Body of pancreas (tissue), 4 donors: Measurements from ENCODE around the gene IPO11.

Experiments
- POLR2A ChIP-seq, 3 donors: fragments of 450-650 bp; IDR thresholded peaks; one replicate each; pipeline ENCODE4 v1.6.1; 2016; ENCODE audit warnings: antibody characterized with exemption in 3 of 3, mild to moderate bottlenecking in 2 of 3
- TF ChIP-seq, protein P1 (sequence below), 7 experiments: fragments of 450-650 bp in 4 of 7; fragments of 200-600 bp in 3 of 7; sonication (generic) in 3 of 7; IDR thresholded peaks; one replicate each; pipeline ENCODE4 v1.5.1; 2016 to 2019; ENCODE audit warnings: antibody characterized with exemption in 7 of 7

DNA sequence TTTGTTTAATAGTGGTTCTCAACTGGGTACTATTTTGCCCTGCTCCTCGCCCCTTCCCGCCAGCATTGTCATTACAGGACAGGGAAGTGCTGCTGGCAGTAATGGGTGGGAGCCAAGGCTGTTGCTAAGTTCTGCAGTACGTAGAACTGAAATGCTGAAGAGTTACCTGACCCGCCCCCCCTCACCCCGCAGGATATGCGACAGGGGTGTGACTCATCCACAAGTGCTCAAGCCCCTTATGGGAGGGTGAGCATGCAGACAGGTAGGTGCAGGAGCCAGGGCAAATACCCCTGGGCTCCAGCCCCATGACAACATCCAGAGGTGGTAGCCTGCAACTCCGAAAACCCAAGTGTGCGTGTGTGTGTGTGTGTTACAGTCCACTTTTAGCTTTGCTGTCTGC lies 201.8 kb downstream of the IPO11 start:
- TF ChIP-seq, protein P1, sequence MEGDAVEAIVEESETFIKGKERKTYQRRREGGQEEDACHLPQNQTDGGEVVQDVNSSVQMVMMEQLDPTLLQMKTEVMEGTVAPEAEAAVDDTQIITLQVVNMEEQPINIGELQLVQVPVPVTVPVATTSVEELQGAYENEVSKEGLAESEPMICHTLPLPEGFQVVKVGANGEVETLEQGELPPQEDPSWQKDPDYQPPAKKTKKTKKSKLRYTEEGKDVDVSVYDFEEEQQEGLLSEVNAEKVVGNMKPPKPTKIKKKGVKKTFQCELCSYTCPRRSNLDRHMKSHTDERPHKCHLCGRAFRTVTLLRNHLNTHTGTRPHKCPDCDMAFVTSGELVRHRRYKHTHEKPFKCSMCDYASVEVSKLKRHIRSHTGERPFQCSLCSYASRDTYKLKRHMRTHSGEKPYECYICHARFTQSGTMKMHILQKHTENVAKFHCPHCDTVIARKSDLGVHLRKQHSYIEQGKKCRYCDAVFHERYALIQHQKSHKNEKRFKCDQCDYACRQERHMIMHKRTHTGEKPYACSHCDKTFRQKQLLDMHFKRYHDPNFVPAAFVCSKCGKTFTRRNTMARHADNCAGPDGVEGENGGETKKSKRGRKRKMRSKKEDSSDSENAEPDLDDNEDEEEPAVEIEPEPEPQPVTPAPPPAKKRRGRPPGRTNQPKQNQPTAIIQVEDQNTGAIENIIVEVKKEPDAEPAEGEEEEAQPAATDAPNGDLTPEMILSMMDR (IDR thresholded peaks at IDR 0.05): no peak
- TF ChIP-seq POLR2A (IDR thresholded peaks at IDR 0.05): no peak
